ENCODE results near the gene CPAMD8. TPM values are rescaled to one million over a fixed set of nuclear protein-coding genes. Genes with fewer than 3 reads are reported as not detected.
"Not testable (repeated sequence)": the region's sequence is repeated elsewhere in the genome, so short reads cannot be mapped to it uniquely, and the experiment has no call there.

Gene CPAMD8
- total RNA-seq, 1 experiment from 2014 or later, result 19.8 TPM

DNA sequence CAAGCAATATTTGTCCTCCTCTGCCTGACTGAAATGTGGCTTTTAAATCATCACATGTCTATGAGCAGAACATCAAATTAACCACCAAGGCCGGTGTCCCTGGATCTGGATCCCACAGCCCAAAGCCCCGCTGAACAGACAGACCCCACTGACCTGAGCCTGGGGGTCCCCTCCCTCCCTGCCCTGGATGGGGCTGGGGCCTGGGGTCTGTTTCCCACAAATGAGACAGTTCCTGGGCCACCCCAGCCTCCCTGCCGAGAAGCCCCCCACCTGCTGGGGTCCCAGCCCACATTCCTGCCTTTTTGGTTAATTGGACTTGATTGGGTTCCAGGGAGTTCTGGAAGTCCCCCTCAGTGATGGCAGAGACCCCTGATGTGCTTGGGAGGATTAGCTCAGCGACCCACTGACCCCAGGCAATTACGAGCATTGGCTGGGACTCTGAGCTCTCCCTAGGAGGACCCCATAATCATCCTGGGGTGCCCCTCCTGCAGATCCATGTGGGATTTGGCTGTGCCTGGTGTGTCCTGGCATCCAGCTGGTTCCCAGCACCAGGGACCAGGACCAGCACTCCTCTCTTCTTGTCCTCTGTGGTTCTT lies 19.4 kb upstream of the CPAMD8 start:
- no peak for DNase-seq (ENCODE audit: low spot score)
- in situ Hi-C loops (cut with HindIII; ENCODE audit: low sequenced_read_pairs), result no loop called here

DNA sequence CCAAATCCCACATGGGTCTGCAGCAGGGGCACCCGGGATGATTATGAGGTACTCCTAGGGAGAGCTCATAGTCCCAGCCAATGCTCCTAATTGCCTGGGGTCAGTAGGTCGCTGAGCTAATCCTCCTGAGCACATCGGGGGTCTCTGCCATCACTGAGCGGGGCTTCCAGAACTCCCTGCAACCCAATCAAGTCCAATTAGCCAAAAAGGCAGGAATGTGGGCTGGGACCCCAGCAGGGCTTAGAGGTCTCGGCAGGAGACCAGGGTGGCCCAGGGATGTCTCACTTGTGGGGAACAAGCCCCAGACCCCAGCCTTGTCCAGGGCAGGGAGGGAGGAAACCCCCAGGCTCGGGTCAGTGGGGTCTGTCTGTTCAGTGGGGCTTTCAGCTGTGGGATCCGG lies 17.1 kb upstream of the CPAMD8 start:
- in situ Hi-C loops (cut with HindIII; ENCODE audit: low sequenced_read_pairs), result no loop called here
- no peak for DNase-seq (ENCODE audit: low spot score)

GRCh38 chr19:17041976-17042375 lies 15.4 kb upstream of the CPAMD8 start:
- in situ Hi-C loops (cut with HindIII; ENCODE audit: low sequenced_read_pairs), result no loop called here

GRCh38 chr19:17037966-17038500 lies 11.4 kb upstream of the CPAMD8 start:
- in situ Hi-C loops (cut with HindIII; ENCODE audit: low sequenced_read_pairs), result no loop called here
- no peak for DNase-seq (ENCODE audit: low spot score)

More at GRCh38 chr19:17041976-17042375, 15.4 kb upstream of the CPAMD8 start:
- no peak for DNase-seq (ENCODE audit: low spot score)

- no peak for DNase-seq (ENCODE audit: low spot score)
- in situ Hi-C loops (cut with HindIII; ENCODE audit: low sequenced_read_pairs), result no loop called here
Measured at GRCh38 chr19:17037184-17037583, 10.6 kb upstream of the CPAMD8 start.

- in situ Hi-C loops (cut with HindIII; ENCODE audit: low sequenced_read_pairs), result no loop called here
- no peak for DNase-seq (ENCODE audit: low spot score)
Measured at GRCh38 chr19:17036640-17037039, 10.0 kb upstream of the CPAMD8 start.

GRCh38 chr19:17035842-17036424 lies 9.3 kb upstream of the CPAMD8 start:
- in situ Hi-C loops (cut with HindIII; ENCODE audit: low sequenced_read_pairs), result no loop called here
- DNase-seq (ENCODE audit: low spot score), result no peak

DNA sequence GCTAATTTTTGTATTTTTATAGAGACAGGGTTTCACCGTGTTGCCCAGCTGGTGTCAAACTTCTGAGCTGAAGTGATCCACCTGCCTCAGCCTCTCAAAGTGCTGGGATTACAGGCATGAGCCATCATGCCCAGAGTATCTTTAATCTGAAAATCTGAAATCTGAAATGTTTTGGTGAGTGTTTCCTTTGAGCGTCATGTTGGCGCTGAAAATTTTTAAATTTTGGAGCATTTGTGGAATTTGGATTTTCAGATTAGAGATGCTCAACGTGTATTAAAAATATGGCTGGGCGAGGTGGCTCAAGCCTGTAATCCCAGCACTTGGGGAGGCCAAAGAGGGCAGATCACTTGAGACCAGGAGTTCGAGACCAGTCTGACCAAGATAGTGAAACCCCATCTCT lies 5.1 kb upstream of the CPAMD8 start:
- in situ Hi-C loops (cut with HindIII; ENCODE audit: low sequenced_read_pairs), result no loop called here
- no peak for DNase-seq (ENCODE audit: low spot score)

GRCh38 chr19:17027535-17027975 lies 945 bp upstream of the CPAMD8 start:
- in situ Hi-C loops (cut with HindIII; ENCODE audit: low sequenced_read_pairs), result no loop called here
- DNase-seq (ENCODE audit: low spot score), result no peak

DNA sequence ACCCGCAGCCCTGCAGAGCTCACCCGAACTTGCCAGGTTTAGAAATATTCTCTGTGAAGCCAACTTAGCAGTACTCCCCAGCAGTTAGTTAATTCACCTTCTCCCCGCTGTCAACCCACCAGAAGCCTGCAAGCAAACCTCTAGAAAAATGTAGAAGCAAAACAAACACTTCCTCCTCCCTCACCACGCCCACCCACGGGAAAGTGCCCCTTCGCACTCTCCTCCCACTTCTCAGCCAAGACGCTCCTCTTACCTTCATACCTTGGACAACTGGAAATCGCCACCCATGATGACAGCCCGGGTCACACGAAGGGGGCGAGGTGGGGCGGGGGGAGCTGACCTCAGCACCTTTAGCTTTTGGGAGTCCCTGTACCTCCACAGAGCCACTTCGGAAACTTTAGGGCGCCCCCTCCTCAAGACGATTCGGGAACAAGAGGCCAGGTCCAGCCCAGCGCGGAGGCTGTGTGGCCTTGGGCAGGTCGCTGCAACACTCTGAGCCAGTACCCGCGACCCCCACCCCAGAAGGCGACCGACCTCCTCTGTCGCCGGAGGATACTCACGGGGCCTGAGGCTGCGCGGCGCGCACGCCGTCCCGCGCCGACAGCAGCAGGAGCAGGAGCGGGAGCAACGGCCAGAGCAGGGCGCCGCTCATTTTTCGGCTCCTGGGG lies 485 bp downstream of the CPAMD8 start:
- no peak for DNase-seq (ENCODE audit: low spot score)
- in situ Hi-C loops (cut with HindIII; ENCODE audit: low sequenced_read_pairs), result no loop called here

DNA sequence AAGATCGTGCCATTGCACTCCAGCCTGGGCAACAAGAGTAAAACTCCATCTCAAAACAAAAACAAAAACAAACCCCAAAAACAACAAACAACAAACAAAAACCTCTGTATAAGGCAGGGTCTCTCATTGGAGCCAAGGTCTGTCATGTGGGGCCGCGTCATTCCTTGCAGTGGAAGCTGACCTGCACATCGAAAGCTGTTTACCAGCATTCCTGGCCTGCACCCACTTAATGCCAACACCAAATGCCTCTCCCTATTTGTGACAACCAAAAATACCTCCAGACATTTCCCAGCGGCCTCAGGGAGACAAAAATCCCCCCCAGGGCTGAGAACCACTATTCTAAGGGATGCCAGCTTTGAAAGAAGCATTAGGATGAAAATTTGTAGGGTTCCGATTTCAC lies 1.2 kb downstream of the CPAMD8 start:
- in situ Hi-C loops (cut with HindIII; ENCODE audit: low sequenced_read_pairs), result no loop called here
- DNase-seq (ENCODE audit: low spot score), result no peak

DNA sequence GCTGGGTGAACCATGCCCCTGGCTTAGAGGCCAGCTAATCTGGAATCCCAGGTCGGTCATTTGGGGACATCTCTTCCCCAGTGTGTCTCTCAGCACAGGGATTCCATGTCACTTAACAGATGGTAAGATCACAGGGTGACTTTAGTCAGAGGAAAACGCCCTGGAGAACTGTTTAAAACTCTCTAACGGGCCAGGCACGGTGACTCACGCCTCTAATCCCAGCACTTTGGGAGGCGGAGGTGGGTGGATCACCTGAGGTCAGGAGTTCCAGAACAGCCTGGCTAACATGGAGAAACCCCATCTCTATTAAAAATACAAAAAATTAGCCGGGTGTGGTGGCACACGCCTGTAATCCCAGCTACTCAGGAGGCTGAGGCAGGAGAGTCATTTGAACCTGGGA lies 1.7 kb downstream of the CPAMD8 start:
- in situ Hi-C loops (cut with HindIII; ENCODE audit: low sequenced_read_pairs); DNase-seq (ENCODE audit: low spot score): not testable (repeated sequence)

DNA sequence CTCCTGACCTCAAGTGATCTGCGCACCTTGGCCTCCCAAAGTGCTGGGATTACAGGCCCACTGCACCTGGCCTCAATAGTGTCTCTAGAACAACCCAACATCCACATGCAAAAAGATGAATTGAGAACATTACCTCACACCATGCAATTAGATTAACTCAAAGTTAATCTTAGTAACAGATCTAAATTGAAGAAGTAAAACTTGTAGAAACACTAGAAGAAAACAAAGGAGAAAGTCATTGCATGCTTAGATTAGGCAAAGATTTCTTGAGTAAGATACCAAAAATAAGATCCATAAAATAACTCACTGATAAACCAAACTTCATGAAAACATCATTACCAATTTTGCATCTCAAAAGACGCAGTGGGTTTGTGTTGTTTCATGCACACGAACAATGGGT lies 2.8 kb downstream of the CPAMD8 start:
- in situ Hi-C loops (cut with HindIII; ENCODE audit: low sequenced_read_pairs), result no loop called here
- DNase-seq (ENCODE audit: low spot score), result no peak

DNA sequence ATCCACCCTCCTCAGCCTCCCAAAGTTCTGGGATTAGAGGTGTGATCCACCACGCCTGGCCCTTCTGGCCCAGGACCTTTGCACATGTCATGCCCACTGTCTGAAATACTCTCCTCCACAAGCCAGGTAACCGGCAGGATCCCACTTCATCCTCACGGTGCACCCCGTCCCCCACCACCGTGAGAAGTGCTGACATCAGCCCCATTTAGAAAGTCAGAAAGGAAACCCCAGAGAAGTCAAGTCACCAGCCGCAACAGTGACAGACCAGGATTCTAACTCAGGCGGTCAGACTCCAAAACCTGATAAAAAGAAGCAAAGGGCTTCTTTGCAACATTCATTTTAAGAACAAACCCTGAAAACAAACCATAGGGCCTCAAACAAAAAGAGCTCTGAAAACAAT lies 3.9 kb downstream of the CPAMD8 start:
- in situ Hi-C loops (cut with HindIII; ENCODE audit: low sequenced_read_pairs), result no loop called here
- DNase-seq (ENCODE audit: low spot score), result no peak

DNA sequence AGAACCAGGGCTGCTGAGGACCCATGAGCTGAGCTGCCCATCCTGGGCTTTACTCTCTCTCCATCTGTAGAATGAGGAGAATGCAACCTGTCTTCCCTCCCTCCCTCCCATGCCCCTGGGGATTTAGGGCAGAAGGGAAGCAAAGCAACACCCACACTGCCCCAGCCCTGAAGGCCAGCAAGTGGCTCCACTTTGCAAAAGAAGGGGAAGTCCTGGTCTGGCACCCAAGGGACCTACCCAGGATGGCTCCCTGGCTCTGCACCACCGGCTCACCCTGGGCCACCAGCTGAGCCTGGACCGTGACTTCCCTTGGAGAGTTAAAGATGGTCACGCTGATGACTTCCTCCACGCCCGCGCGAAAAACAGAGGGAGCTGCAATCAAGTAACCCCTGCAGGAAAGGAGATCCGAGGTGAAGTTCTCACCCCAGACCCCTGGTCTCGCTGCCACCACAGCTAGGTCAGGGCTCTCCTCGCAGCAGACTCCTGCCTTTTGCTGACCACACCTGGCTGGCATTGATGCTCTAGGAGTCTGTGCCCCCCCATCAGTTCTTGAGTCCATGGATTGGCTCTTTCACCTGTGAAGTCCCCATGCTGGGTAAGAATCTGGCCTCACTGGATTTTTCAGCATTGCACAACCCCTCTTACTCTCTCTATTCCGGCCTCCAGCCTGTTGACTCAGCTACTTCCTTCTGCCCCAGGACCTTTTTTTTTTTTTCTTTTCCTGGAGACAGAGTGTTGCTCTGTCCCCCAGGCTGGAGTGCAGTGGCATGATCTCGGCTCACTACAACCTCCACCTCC lies 4.6 kb downstream of the CPAMD8 start:
- in situ Hi-C loops (cut with HindIII; ENCODE audit: low sequenced_read_pairs), result no loop called here
- no peak for DNase-seq (ENCODE audit: low spot score)

DNA sequence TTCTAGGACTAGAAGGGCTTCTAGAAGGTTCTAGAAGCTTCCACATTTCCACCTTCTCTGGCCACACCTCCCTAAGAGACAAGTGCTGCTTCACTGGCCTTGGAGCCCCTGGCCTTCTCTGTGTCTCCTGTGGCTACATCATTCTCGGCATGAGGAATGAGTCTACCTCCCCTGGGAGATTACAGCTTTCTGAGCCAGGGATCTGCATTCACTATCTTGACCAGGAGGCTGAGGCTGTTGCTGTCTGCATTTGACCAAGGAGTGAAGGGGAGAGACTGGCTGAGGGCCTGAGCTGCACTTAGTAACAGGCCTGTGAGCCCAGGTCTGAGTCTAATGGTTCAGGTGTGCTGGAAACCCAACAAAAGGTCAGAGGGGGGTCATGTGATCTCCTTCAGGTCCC lies 5.3 kb downstream of the CPAMD8 start:
- no peak for DNase-seq (ENCODE audit: low spot score)

DNA sequence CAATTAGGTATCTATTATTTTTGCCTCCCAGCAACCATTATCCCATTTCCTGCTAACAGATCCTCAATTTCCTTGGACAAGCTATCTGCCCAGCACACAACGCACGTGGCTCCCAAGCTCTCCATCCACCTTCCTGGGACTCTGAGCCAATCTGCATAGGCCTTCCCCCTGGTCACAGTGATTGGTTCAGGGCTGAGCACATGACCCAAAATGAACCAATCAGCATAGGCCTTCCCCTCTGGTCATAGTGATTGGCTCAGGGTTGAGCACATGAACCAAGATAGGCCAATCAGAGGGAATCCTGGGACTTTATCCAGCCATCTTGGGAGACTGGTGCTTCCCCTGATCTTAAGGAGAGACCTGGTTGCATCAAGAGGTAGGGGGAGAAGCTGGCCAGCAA lies 5.8 kb downstream of the CPAMD8 start:
- peak; percentile 3 for DNase-seq (ENCODE audit: low spot score)
- in situ Hi-C loops (cut with HindIII; ENCODE audit: low sequenced_read_pairs), result no loop called here

More for the DNA sequence above, 5.3 kb downstream of the CPAMD8 start:
- in situ Hi-C loops (cut with HindIII; ENCODE audit: low sequenced_read_pairs), result no loop called here

GRCh38 chr19:17020385-17020784 lies 6.2 kb downstream of the CPAMD8 start:
- in situ Hi-C loops (cut with HindIII; ENCODE audit: low sequenced_read_pairs), result no loop called here
- DNase-seq (ENCODE audit: low spot score), result peak; percentile 4

DNA sequence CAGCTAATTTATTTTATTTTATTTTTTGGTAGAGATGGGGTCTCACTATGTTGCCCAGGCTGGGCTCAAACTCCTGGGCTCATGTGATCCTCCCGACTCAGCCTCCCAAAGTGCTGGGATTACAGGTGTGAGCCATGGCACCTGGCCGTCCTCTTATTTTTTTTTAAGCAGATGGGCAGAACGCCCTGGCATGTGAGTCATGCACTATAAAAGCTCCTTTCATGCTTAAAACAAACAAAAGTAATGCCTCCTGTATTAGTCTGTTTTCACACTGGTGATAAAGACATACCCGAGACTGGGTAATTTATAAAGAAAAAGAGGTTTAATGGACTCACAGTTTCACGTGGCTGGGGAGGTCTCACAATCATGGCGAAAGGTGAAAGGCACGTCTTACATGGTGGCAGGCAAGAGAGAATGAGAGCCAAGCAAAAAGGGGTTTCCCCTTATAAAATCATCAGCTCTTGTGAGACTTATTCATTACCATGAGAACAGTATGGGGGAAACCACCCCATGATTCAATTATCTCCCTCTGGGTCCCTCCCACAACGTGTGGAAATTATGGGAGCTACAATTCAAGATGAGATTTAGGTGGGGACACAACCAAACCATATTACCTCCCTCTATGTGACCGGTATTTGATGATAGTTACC lies 12.3 kb downstream of the CPAMD8 start:
- in situ Hi-C loops (cut with HindIII; ENCODE audit: low sequenced_read_pairs); DNase-seq (ENCODE audit: low spot score): not testable (repeated sequence)
